Measurements from ENCODE around the gene ZNF638. TPM values are rescaled to one million over a fixed set of nuclear protein-coding genes. Genes with fewer than 3 reads are reported as not detected.

ZNF638 gene
- total RNA-seq, 4 donors from 2014 or later, result 202 to 286 (median 252) TPM

DNA sequence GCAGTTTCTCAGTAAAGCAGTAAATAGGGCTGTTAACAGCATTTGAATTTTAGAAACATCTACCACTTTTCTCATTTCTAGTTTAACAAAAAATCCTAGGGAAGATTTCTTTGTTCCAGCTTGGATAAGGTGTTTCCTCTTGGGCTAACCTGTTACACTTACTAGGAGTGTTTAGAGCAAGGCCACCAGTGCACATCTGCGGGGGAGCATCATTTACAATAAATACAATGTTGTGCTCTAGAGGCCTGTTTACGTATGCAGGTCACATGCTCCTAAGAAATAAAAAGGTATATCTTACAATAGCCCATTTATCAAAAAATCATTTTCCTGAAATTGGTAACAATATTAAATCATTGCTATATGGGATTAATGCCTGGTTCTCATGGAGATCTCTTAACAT is 8.1 kb downstream of the ZNF638 start:
- no peak for DNase-seq (ENCODE audit: low spot score in 2 of 2)
- Histone ChIP-seq H3K4me3 (no peak overlapping the region), H3K4me1 (peaks cover 0 to 83% (median 24%) of the 10 kb centered on the region in 4 donors), H3K36me3 (no peaks in the 10 kb centered on the region), H3K27ac (no peak overlapping the region), H3K27me3 (no peaks in the 10 kb centered on the region), H3K9me3 (no peaks in the 10 kb centered on the region)
- 72 to 80% methylated on average over 2 of the region's 2 CpGs for WGBS, 2 donors
- TF ChIP-seq CTCF (IDR thresholded peaks at IDR 0.05) (no peak), EP300 (IDR thresholded peaks at IDR 0.05) (no peak), POLR2A (IDR thresholded peaks at IDR 0.05) (no peak)

DNA sequence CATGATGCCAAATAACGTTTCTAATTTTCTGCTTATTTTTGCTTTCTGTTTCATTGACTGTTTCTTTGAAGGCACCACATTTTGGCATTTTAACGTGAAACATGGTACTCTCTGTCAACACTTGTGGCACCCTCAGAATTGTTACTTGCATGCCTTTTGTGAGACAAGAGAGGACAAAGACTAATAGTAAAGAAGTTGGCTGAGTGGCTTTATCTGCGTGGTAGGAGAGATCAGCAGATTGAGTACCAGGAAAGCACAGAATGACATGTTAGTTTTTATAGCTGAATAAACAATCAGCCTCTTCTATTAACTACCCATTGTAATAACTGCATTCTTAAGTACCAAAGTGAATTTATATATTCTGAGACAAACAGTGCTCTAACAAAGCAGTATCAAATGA is 8.6 kb downstream of the ZNF638 start:
- no peaks in the 10 kb centered on the region for H3K27me3 ChIP-seq
- peaks cover 0 to 78% (median 24%) of the 10 kb centered on the region in 4 donors for H3K4me1 ChIP-seq
- 19 to 31% methylated on average over 3 of the region's 3 CpGs for WGBS, 2 donors
- no peak for DNase-seq (ENCODE audit: low spot score in 2 of 2)
- TF ChIP-seq EP300 (IDR thresholded peaks at IDR 0.05), result no peak
- H3K27ac ChIP-seq, result no peak overlapping the region
- H3K36me3 ChIP-seq, result no peaks in the 10 kb centered on the region
- no peak overlapping the region for H3K4me3 ChIP-seq
- H3K9me3 ChIP-seq, result no peaks in the 10 kb centered on the region

GRCh38 chr2:71341645-71342044 is 10.1 kb downstream of the ZNF638 start:
- no peaks in the 10 kb centered on the region for H3K27me3 ChIP-seq
- H3K4me3 ChIP-seq, result no peak overlapping the region
- no peaks in the 10 kb centered on the region for H3K9me3 ChIP-seq
- H3K36me3 ChIP-seq, result peaks cover 0 to 5% (median 0%) of the 10 kb centered on the region in 3 donors
- TF ChIP-seq EP300 (IDR thresholded peaks at IDR 0.05) (no peak), CTCF (IDR thresholded peaks at IDR 0.05) (no peak), POLR2A (IDR thresholded peaks at IDR 0.05) (no peak)
- no peak for DNase-seq (ENCODE audit: low spot score in 2 of 2)
- WGBS, 2 donors, result 66 to 69% methylated on average over 4 of the region's 4 CpGs
- no peak overlapping the region for H3K27ac ChIP-seq
- H3K4me1 ChIP-seq, result peaks cover 0 to 66% (median 20%) of the 10 kb centered on the region in 4 donors

GRCh38 chr2:71346065-71346464 is 14.5 kb downstream of the ZNF638 start:
- H3K9me3 ChIP-seq, result no peaks in the 10 kb centered on the region
- H3K27me3 ChIP-seq, result no peaks in the 10 kb centered on the region
- 96 to 98% methylated on average over 2 of the region's 2 CpGs for WGBS, 2 donors
- peaks cover 0 to 36% (median 0%) of the 10 kb centered on the region in 4 donors for H3K4me1 ChIP-seq
- H3K36me3 ChIP-seq, result peaks cover 0 to 28% (median 4%) of the 10 kb centered on the region in 3 donors
- H3K4me3 ChIP-seq, result no peak overlapping the region
- no peak for TF ChIP-seq CTCF (IDR thresholded peaks at IDR 0.05)
- no peak for TF ChIP-seq EP300 (IDR thresholded peaks at IDR 0.05)
- TF ChIP-seq POLR2A (IDR thresholded peaks at IDR 0.05), result no peak
- no peak overlapping the region for H3K27ac ChIP-seq
- DNase-seq (ENCODE audit: low spot score in 2 of 2), result no peak

DNA sequence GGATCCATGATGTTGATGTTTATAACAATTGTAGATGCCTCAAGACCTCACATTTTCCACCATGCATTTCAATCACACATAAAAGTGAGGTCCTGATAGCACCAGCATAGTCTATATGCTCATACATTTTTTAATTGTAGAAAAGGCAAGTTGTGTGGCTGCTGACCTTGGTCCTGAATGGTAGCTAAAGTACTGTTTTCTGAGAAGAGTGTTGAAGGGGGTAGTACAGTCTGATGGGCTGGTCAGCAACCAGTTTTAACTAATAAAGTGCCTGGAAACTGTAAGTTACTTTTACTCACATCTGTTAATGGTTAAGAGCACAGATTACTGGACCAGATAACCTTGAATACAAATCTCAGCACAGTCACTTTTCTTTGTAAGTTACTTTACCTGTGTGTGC is 15.9 kb downstream of the ZNF638 start:
- peaks cover 0 to 32% (median 0%) of the 10 kb centered on the region in 4 donors for H3K4me1 ChIP-seq
- TF ChIP-seq CTCF (IDR thresholded peaks at IDR 0.05) (no peak), POLR2A (IDR thresholded peaks at IDR 0.05) (no peak), EP300 (IDR thresholded peaks at IDR 0.05) (no peak)
- H3K4me3 ChIP-seq, result no peak overlapping the region
- H3K36me3 ChIP-seq, result peaks cover 0 to 31% (median 4%) of the 10 kb centered on the region in 3 donors
- H3K27ac ChIP-seq, result no peak overlapping the region
- no peak for DNase-seq (ENCODE audit: low spot score in 2 of 2)
- H3K9me3 ChIP-seq, result no peaks in the 10 kb centered on the region
- no peaks in the 10 kb centered on the region for H3K27me3 ChIP-seq

DNA sequence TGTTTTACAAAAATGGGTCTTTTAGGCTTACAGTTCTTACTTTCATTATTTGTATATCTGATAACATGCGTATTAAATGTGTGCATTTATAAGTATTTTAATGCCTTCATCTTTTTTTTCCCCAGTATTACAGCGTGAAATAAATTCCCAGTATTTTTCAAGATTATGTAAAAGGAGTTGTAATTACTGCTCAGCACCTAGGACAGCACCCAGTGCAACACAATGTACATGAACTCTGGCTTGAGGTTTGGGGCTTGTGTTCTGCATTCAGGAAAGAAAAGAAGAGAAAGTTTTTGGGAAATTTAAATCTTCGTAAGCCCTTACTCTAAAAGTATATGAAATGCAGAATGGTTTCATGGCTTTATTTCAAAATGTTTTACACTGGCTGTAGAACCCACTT is 16.7 kb downstream of the ZNF638 start:
- 84 to 85% methylated on average over 3 of the region's 3 CpGs for WGBS, 2 donors

More for the DNA sequence above, 16.7 kb downstream of the ZNF638 start:
- Histone ChIP-seq H3K4me3 (no peak overlapping the region), H3K4me1 (peaks cover 0 to 32% (median 4%) of the 10 kb centered on the region in 4 donors), H3K27ac (no peak overlapping the region), H3K9me3 (no peaks in the 10 kb centered on the region), H3K27me3 (no peaks in the 10 kb centered on the region), H3K36me3 (peaks cover 0 to 31% (median 4%) of the 10 kb centered on the region in 3 donors)
- TF ChIP-seq CTCF (IDR thresholded peaks at IDR 0.05), result no peak
- no peak for TF ChIP-seq EP300 (IDR thresholded peaks at IDR 0.05)
- no peak for TF ChIP-seq POLR2A (IDR thresholded peaks at IDR 0.05)
- no peak for DNase-seq (ENCODE audit: low spot score in 2 of 2)
